ENCODE measurements around the gene FAM162A.

Gene FAM162A

DNA sequence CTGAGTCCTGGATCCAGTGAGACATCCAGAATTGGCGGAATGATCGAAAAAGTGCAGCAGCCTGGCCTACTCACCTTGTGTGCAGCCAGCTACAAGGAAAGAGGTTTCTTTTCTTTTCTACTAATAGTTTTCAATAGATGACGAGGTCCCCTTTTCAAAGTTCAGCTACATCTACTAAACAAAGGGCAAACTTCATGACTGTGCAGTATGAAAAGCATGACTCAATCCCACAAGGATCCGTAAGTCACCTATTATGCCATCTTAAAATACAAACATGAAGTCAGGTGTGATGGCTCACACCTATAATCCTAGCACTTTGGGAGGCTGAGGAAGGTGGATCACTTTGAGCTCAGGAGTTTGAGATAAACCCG lies 17.6 kb upstream of the FAM162A start:
- Mint-ChIP-seq H3K4me1 (no peaks in the 10 kb centered on the region), H3K27ac (no peak overlapping the region), H3K36me3 (ENCODE audit: low read depth) (peaks cover 58% of the 10 kb centered on the region)

DNA sequence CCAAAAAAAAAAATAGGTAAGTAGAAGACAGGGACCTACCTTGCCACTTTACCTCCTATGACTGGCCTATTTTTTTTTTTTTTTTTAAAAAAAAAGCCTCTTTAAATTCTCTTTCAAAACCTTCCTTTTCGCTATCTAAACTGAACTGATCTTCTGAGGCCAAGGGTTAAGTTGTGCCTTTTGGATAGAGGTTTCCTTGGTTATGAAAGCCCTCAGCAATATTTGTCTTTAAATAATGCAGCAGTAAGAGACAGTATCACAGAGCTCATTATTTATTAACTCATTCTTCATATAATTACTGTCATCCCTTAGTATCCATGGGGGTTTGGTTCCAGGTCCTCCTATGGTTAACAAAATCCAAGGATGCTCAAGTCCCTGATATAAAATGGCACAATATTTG lies 9.9 kb upstream of the FAM162A start:
- Mint-ChIP-seq H3K27me3 (ENCODE audit: low read depth, poor library complexity) (no peaks in the 10 kb centered on the region), H3K4me3 (no peak overlapping the region), H3K4me1 (no peaks in the 10 kb centered on the region), H3K36me3 (ENCODE audit: low read depth) (peaks cover 32% of the 10 kb centered on the region), H3K27ac (no peak overlapping the region), H3K9me3 (no peaks in the 10 kb centered on the region)
- TF ChIP-seq, protein P1, sequence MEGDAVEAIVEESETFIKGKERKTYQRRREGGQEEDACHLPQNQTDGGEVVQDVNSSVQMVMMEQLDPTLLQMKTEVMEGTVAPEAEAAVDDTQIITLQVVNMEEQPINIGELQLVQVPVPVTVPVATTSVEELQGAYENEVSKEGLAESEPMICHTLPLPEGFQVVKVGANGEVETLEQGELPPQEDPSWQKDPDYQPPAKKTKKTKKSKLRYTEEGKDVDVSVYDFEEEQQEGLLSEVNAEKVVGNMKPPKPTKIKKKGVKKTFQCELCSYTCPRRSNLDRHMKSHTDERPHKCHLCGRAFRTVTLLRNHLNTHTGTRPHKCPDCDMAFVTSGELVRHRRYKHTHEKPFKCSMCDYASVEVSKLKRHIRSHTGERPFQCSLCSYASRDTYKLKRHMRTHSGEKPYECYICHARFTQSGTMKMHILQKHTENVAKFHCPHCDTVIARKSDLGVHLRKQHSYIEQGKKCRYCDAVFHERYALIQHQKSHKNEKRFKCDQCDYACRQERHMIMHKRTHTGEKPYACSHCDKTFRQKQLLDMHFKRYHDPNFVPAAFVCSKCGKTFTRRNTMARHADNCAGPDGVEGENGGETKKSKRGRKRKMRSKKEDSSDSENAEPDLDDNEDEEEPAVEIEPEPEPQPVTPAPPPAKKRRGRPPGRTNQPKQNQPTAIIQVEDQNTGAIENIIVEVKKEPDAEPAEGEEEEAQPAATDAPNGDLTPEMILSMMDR (IDR thresholded peaks at IDR 0.05): no peak
- no peak for DNase-seq

More for the DNA sequence above, 17.6 kb upstream of the FAM162A start:
- Mint-ChIP-seq H3K9me3 (no peaks in the 10 kb centered on the region), H3K4me3 (no peak overlapping the region), H3K27me3 (ENCODE audit: low read depth, poor library complexity) (no peaks in the 10 kb centered on the region)
- TF ChIP-seq, protein P1 (IDR thresholded peaks at IDR 0.05): no peak
- no peak for DNase-seq

DNA sequence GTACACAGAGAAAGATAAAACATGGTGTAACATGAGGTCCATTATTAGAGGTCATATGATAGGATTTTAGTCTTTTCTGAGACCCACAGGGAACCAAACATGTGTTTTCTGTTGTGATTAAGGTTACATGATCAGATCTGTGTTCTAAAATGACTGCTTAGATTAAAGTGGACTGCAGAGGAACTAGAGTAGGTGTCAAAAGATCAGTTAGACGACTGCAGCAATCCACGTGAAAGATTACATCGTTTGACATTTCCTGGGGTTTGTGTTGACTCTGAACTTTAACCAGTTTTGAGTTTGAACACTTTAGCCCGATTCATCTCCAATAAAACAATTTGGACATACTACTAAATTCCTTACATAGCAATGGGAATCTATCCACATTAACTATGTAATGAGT lies 6.0 kb upstream of the FAM162A start:
- no peak overlapping the region for H3K4me3 Mint-ChIP-seq
- TF ChIP-seq, protein P1 (IDR thresholded peaks at IDR 0.05): no peak
- no peak for DNase-seq
- H3K36me3 Mint-ChIP-seq (ENCODE audit: low read depth): peaks cover 21% of the 10 kb centered on the region
- H3K27me3 Mint-ChIP-seq (ENCODE audit: low read depth, poor library complexity): peaks cover 2% of the 10 kb centered on the region
- H3K4me1 Mint-ChIP-seq: peaks cover 21% of the 10 kb centered on the region
- H3K9me3 Mint-ChIP-seq: no peaks in the 10 kb centered on the region
- H3K27ac Mint-ChIP-seq: no peak overlapping the region

DNA sequence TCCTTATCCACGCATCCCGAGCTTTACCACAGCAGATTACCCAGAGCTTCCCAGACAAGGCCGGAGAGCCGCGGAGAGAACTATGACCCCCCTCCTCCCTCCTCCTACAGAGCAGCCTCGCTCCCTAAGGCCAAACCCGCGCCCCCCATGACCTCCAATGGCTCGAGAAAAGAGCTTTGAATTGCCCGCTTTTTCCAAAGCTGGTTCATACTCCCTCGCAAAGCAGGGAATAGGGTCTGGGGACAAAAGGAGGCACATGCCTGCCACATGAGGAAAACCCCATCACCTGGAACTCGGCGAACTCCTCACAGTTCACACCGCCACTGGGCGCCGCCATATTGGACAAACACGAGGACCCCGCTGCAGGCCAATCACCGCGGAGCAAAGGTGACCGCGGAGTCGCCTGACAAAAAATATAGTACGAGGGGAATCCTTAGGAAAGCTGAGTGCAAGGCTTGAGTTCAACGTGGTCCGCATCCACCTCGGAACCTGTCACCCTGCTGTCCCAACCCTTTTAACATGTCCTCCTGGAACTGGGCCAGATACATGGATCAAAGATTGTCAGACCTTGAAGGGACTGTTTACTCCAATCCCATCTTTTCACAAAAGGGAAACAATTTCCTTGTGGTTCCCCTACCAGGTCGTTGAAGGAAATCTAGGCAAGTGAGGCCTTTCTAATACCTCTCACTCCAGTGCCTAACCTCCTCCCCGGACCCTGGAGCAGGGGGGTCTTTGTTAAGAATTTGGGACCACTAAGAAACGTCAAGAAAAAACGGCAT lies 905 bp upstream of the FAM162A start, which contains the start of gene MIX23:
MIX23 (minus strand) TSS at position 344 of the 779 bp plus-strand sequence; CDS start at position 337, 7 bp downstream.
- Mint-ChIP-seq H3K27me3 (ENCODE audit: low read depth, poor library complexity) (peaks cover 7% of the 10 kb centered on the region), H3K9me3 (no peaks in the 10 kb centered on the region), H3K4me3 (peak within 1 kb of the TSS; percentile 96), H3K27ac (peak within 1 kb of the TSS; percentile 94), H3K36me3 (ENCODE audit: low read depth) (peaks cover 24% of the 10 kb centered on the region), H3K4me1 (peaks cover 48% of the 10 kb centered on the region)
- peak; percentile 84 for DNase-seq
- TF ChIP-seq, protein P1 (IDR thresholded peaks at IDR 0.05): no peak

DNA sequence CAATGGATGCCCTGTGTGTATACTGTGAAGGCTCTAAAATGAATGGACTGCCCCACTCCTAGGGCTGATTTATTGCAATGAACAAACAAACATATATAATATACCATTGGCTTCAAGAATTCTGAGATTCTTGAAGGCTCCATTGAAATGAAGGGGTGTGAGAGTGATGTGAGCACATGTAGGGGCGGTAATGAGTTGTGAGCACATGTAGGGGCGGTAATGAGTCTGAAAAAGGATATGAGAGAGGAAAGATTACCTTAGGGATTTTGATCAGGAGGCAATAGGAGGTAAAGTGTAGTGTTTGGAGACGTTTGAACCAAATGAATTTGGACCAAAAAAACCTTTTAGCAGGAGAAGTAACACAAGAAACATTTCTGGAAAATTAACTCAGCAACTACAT lies 3.7 kb downstream of the FAM162A start:
- peaks cover 5% of the 10 kb centered on the region for H3K27me3 Mint-ChIP-seq (ENCODE audit: low read depth, poor library complexity)
- H3K27ac Mint-ChIP-seq: no peak overlapping the region
- H3K4me1 Mint-ChIP-seq: peaks cover 31% of the 10 kb centered on the region
- peaks cover 30% of the 10 kb centered on the region for H3K36me3 Mint-ChIP-seq (ENCODE audit: low read depth)
- DNase-seq: no peak
- no peaks in the 10 kb centered on the region for H3K9me3 Mint-ChIP-seq
- TF ChIP-seq, protein P1 (IDR thresholded peaks at IDR 0.05): no peak
- no peak overlapping the region for H3K4me3 Mint-ChIP-seq

DNA sequence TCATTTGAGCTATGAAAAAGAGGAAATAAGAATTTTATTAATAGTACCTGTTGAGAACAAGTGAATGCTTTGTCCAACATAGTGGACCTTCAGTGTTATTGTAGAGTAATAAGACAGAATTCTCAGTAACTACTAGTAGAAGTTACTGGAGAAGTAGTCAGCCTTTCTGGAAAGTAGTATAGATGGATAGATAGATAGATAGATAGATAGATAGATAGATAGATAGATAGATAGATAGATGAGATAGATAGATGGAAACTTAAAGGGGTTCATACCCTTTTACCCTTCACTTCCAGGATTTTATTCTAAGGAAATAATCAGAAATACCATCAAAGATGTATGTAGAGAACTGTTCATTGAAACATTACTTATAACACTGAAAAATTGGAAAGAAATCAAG lies 5.2 kb downstream of the FAM162A start:
- Mint-ChIP-seq H3K4me3 (no peak overlapping the region), H3K4me1 (peaks cover 30% of the 10 kb centered on the region), H3K9me3 (no peaks in the 10 kb centered on the region), H3K36me3 (ENCODE audit: low read depth) (peaks cover 35% of the 10 kb centered on the region), H3K27ac (no peak overlapping the region), H3K27me3 (ENCODE audit: low read depth, poor library complexity) (peaks cover 8% of the 10 kb centered on the region)
- no peak for DNase-seq
- TF ChIP-seq, protein P1 (IDR thresholded peaks at IDR 0.05): no peak

Data from nephron progenitor cell (in vitro differentiated cells).